Karpas-422 (cell line): ENCODE measurements around the gene WTIP. TPM values are rescaled to one million over a fixed set of nuclear protein-coding genes. Genes with fewer than 3 reads are reported as not detected.
"Not testable (repeated sequence)": the region's sequence is repeated elsewhere in the genome, so short reads cannot be mapped to it uniquely, and the experiment has no call there.

ENCODE experiments used
- DNase-seq: peaks from one replicate; pipeline ENCODE4 v3.0.0-alpha.2; 2015
- H2AFZ ChIP-seq: fragments of 200-600 bp; sonication (generic); 2 replicates; pipeline ENCODE4 v1.6.1; 2014; ENCODE audit warnings: antibody characterized with exemption, low read length, mixed read lengths
- H3K27ac ChIP-seq: fragments of 200-600 bp; sonication (generic); 2 replicates; pipeline ENCODE4 v1.5.1; 2014; ENCODE audit warnings: mild to moderate bottlenecking, low read length, moderate library complexity
- H3K27me3 ChIP-seq: fragments of 200-600 bp; sonication (generic); 2 replicates; pipeline ENCODE4 v1.6.1; 2014; ENCODE audit warnings: low read length, mixed read lengths
- H3K36me3 ChIP-seq: fragments of 200-600 bp; sonication (generic); 2 replicates; pipeline ENCODE4 v1.6.1; 2014; ENCODE audit warnings: low read length, mixed read lengths; ENCODE audit not compliant: insufficient read depth
- H3K4me1 ChIP-seq: fragments of 200-600 bp; sonication (generic); 2 replicates; pipeline ENCODE4 v1.6.1; 2014; ENCODE audit warnings: mild to moderate bottlenecking, low read length, mixed read lengths
- H3K4me2 ChIP-seq: fragments of 200-600 bp; sonication (generic); 2 replicates; pipeline ENCODE4 v1.6.1; 2014; ENCODE audit warnings: low read length, low read depth, mild to moderate bottlenecking; ENCODE audit not compliant: poor library complexity, severe bottlenecking
- H3K4me3 ChIP-seq: fragments of 200-600 bp; sonication (generic); 2 replicates; pipeline ENCODE4 v1.5.1; 2014; ENCODE audit warnings: mild to moderate bottlenecking, antibody characterized with exemption, low read length, mixed read lengths
- H3K79me2 ChIP-seq: fragments of 200-600 bp; sonication (generic); 2 replicates; pipeline ENCODE4 v1.6.1; 2014; ENCODE audit warnings: mild to moderate bottlenecking, low read length, mixed read lengths
- H3K9ac ChIP-seq: fragments of 200-600 bp; sonication (generic); 2 replicates; pipeline ENCODE4 v1.6.0; 2014; ENCODE audit warnings: low read length
- H3K9me2 ChIP-seq: fragments of 200-600 bp; sonication (generic), shearing (Covaris generic); replicated peaks from 2 replicates; pipeline ENCODE4 v1.6.0; 2014; ENCODE audit warnings: mild to moderate bottlenecking, low read length, moderate library complexity; ENCODE audit not compliant: insufficient read depth
- H3K9me3 ChIP-seq: fragments of 300-700, 200-600 bp; sonication (generic); 2 replicates; pipeline ENCODE4 v1.6.1; 2014; ENCODE audit warnings: low read length, mixed read lengths
- H4K20me1 ChIP-seq: fragments of 200-600 bp; sonication (generic); 2 replicates; pipeline ENCODE4 v1.6.1; 2014; ENCODE audit warnings: mild to moderate bottlenecking, antibody characterized with exemption, low read length, low read depth; ENCODE audit not compliant: insufficient read depth
- total RNA-seq: library from RNA; depleted of rRNA; stranded (reverse); fragments of >200 nt; shearing (Covaris generic); gene quantifications from 2 replicates; pipeline ENCODE4 v1.2.3, GENCODE V29; 2014; ENCODE audit warnings: low replicate concordance; rRNA removed

The WTIP gene
- 0.72 and 1.1 TPM in 2 replicates for total RNA-seq

GRCh38 chr19:34480971-34481841, at the start of gene WTIP:
Gene WTIP, plus strand, starts transcription at chr19:34481758. Its CDS starts 217 bp downstream, at chr19:34481975.
- Histone ChIP-seq H3K79me2 (no peaks in the 10 kb centered on the region), H2AFZ (no peak within 1 kb of the TSS), H3K36me3 (no peaks in the 10 kb centered on the region), H3K27me3 (no peaks in the 10 kb centered on the region), H3K9ac (no peak within 1 kb of the TSS), H4K20me1 (no peaks in the 10 kb centered on the region), H3K9me2 (no peaks in the 10 kb centered on the region), H3K9me3 (no peaks in the 10 kb centered on the region), H3K4me1 (no peaks in the 10 kb centered on the region), H3K4me3 (no peak within 1 kb of the TSS), H3K4me2 (no peak within 1 kb of the TSS), H3K27ac (no peak within 1 kb of the TSS)
- no peak for DNase-seq

GRCh38 chr19:34432797-34433196, 48.8 kb upstream of the WTIP start:
- Histone ChIP-seq H3K4me2 (no peak overlapping the region), H3K4me1 (peaks cover 25% of the 10 kb centered on the region), H3K27ac (no peak overlapping the region), H3K79me2 (peaks cover 96% of the 10 kb centered on the region), H4K20me1 (peaks cover 51% of the 10 kb centered on the region), H3K36me3 (peaks cover 55% of the 10 kb centered on the region), H3K9me3 (no peaks in the 10 kb centered on the region), H3K9ac (no peak overlapping the region), H3K27me3 (no peaks in the 10 kb centered on the region), H3K4me3 (no peak overlapping the region), H3K9me2 (no peaks in the 10 kb centered on the region), H2AFZ (no peak overlapping the region)
- DNase-seq = no peak

- Histone ChIP-seq H3K27me3 (no peaks in the 10 kb centered on the region), H3K4me1 (no peaks in the 10 kb centered on the region), H3K79me2 (peaks cover 93% of the 10 kb centered on the region), H3K9me3 (no peaks in the 10 kb centered on the region), H3K9ac (no peak overlapping the region), H3K4me2 (no peak overlapping the region), H4K20me1 (peaks cover 40% of the 10 kb centered on the region), H3K36me3 (peaks cover 75% of the 10 kb centered on the region), H2AFZ (no peak overlapping the region), H3K4me3 (no peak overlapping the region), H3K27ac (no peak overlapping the region), H3K9me2 (no peaks in the 10 kb centered on the region)
- DNase-seq = no peak
Measured at GRCh38 chr19:34436716-34437115, 44.8 kb upstream of the WTIP start.

- Histone ChIP-seq H3K9me2 (no peaks in the 10 kb centered on the region), H3K9me3 (no peaks in the 10 kb centered on the region), H3K27ac (no peak overlapping the region), H3K4me1 (no peaks in the 10 kb centered on the region), H4K20me1 (peaks cover 21% of the 10 kb centered on the region; the same call in 1 of the 2 replicates), H3K4me3 (no peak overlapping the region), H3K27me3 (no peaks in the 10 kb centered on the region), H3K36me3 (peaks cover 70% of the 10 kb centered on the region; the same call in 1 of the 2 replicates), H3K9ac (no peak overlapping the region), H3K79me2 (peaks cover 67% of the 10 kb centered on the region), H3K4me2 (no peak overlapping the region), H2AFZ (no peak overlapping the region)
- no peak for DNase-seq
Measured at GRCh38 chr19:34448191-34448590, 33.4 kb upstream of the WTIP start.

- H2AFZ ChIP-seq = no peak overlapping the region
- no peak overlapping the region for H3K4me3 ChIP-seq
- no peak for DNase-seq
- peaks cover 57% of the 10 kb centered on the region; the same call in 1 of the 2 replicates for H3K36me3 ChIP-seq
- no peak overlapping the region for H3K9ac ChIP-seq
- H3K9me2 ChIP-seq = no peaks in the 10 kb centered on the region
- no peaks in the 10 kb centered on the region for H3K27me3 ChIP-seq
- H3K4me2 ChIP-seq = no peak overlapping the region
- no peak overlapping the region for H3K27ac ChIP-seq
- peaks cover 69% of the 10 kb centered on the region for H3K79me2 ChIP-seq
- no peaks in the 10 kb centered on the region for H3K9me3 ChIP-seq
- H3K4me1 ChIP-seq = peaks cover 26% of the 10 kb centered on the region
- peaks cover 16% of the 10 kb centered on the region; the same call in 1 of the 2 replicates for H4K20me1 ChIP-seq
Measured at GRCh38 chr19:34452723-34453122, 28.8 kb upstream of the WTIP start.

GRCh38 chr19:34454091-34454490, 27.5 kb upstream of the WTIP start:
- H3K79me2 ChIP-seq = peaks cover 72% of the 10 kb centered on the region
- H3K27ac ChIP-seq = no peak overlapping the region
- H3K9ac ChIP-seq = no peak overlapping the region

GRCh38 chr19:34454685-34455084, 26.9 kb upstream of the WTIP start:
- Histone ChIP-seq H3K27ac (no peak overlapping the region), H2AFZ (no peak overlapping the region), H3K36me3 (peaks cover 62% of the 10 kb centered on the region), H3K9ac (no peak overlapping the region), H3K27me3 (no peaks in the 10 kb centered on the region), H3K9me2 (no peaks in the 10 kb centered on the region), H3K4me2 (no peak overlapping the region), H3K4me1 (peaks cover 45% of the 10 kb centered on the region), H3K79me2 (peaks cover 77% of the 10 kb centered on the region), H4K20me1 (peaks cover 25% of the 10 kb centered on the region; the same call in 1 of the 2 replicates), H3K9me3 (no peaks in the 10 kb centered on the region), H3K4me3 (no peak overlapping the region)
- no peak for DNase-seq

More at GRCh38 chr19:34454091-34454490, 27.5 kb upstream of the WTIP start:
- Histone ChIP-seq H3K36me3 (peaks cover 61% of the 10 kb centered on the region), H3K9me3 (no peaks in the 10 kb centered on the region), H3K9me2 (no peaks in the 10 kb centered on the region), H2AFZ (no peak overlapping the region), H3K27me3 (no peaks in the 10 kb centered on the region), H4K20me1 (peaks cover 20% of the 10 kb centered on the region; the same call in 1 of the 2 replicates), H3K4me1 (peaks cover 39% of the 10 kb centered on the region), H3K4me3 (no peak overlapping the region), H3K4me2 (no peak overlapping the region)
- no peak for DNase-seq

- not testable (repeated sequence) for H3K9me3 ChIP-seq, H3K9me2 ChIP-seq, H3K27me3 ChIP-seq, DNase-seq, H3K27ac ChIP-seq, H3K4me3 ChIP-seq, H3K4me2 ChIP-seq, H2AFZ ChIP-seq, H3K9ac ChIP-seq
- peaks cover 35% of the 10 kb centered on the region for H4K20me1 ChIP-seq
- peaks cover 80% of the 10 kb centered on the region for H3K79me2 ChIP-seq
- H3K4me1 ChIP-seq = peaks cover 48% of the 10 kb centered on the region
- H3K36me3 ChIP-seq = peaks cover 65% of the 10 kb centered on the region
Measured at GRCh38 chr19:34455783-34456480, 25.6 kb upstream of the WTIP start.
